Muscle of arm (tissue), 12 donors: ENCODE results near the gene NAP1L4. TPM values are rescaled to one million over a fixed set of nuclear protein-coding genes. Genes with fewer than 3 reads are reported as not detected.

Experiments used
- DNase-seq: peaks from one replicate; pipeline ENCODE4 v3.0.0-alpha.2; 2013
- polyA plus RNA-seq, 12 donors: library from polyadenylated mRNA; unstranded; fragments of 120-200 nt; gene quantifications; one replicate each; pipeline ENCODE4 v1.2.1, GENCODE V29; 2013; ENCODE audit not compliant: insufficient read length in 12 of 12

The NAP1L4 gene
- polyA plus RNA-seq, 12 donors: 102 to 170 (median 128) TPM; not detected in 1

- DNase-seq: no peak
Measured at GRCh38 chr11:3011891-3012885, 20.1 kb upstream of the NAP1L4 start.

GRCh38 chr11:3010521-3011275 is 18.6 kb upstream of the NAP1L4 start:
- no peak for DNase-seq

DNA sequence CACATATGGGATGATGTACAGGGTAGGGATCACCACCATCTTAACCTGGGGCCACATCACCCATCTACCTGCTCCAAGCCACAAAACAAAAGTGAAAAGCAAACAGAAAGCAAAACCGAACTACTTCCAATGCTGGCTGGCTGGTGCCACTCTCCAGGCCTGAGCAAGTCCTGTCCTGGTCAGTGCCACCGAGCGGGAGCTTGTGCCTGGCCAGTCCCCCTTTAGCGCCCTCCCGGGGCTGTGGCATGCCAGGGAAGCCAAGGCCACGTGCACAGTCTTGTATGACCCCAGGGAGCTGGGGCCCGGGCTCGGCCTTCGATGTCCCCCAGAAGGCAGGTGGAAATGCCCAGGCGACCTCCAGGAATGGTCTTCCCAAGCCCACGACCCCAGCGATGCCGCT is 17.9 kb upstream of the NAP1L4 start:
- no peak for DNase-seq

DNA sequence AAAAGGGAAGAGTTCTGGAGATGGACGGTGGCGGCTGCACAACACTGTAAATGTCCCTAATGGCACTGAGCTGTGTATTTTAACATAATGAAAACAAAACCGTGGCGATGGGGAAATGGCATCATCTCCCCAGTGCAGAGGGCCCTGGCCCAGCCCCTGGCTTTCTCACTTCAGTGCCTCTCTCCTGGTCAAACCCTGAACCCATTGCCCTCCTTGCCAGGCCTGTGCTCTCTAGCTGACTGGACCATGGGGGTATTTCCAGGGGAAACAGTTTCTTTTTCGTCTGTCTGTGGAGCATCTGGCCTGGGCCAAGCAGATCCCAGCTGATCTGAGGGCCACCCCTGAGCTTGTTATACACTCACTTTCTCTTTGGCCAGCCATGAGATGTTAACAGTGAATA is 17.4 kb upstream of the NAP1L4 start:
- DNase-seq: no peak

DNA sequence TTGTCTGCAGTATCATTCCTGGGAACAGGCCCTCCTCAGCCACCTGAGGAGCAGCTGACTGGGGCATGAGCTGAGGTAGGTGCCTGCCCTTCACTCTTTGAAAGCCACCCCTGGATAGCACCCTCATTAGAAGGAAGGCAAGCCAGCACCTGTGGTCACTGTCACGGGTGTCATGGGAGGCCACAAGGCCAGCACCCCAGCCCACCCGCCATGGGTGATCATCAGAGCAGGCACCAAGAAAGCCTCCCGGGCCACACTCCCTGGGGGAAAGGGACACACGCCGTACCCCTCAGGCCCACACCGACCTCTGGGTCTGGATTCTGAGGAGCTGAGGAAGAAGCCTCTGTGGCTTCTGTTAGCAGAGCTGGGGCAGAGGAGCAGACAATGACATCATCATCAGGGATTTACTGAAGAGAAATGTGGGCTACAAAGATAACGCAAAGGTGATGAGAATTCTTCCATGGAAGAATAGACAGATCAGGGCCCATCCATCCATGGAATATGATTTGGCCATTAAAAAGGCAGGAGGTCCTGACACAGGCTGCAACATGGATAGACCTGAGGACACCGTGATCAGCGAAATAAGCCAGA is 16.7 kb upstream of the NAP1L4 start:
- no peak for DNase-seq

- DNase-seq: no peak
Measured at GRCh38 chr11:3007404-3008010, 15.4 kb upstream of the NAP1L4 start.

- DNase-seq: no peak
Measured at GRCh38 chr11:3006505-3007260, 14.6 kb upstream of the NAP1L4 start.

- DNase-seq: no peak
Measured at GRCh38 chr11:3004481-3004880, 12.4 kb upstream of the NAP1L4 start.

GRCh38 chr11:3003396-3004231 is 11.5 kb upstream of the NAP1L4 start:
- DNase-seq: no peak

DNA sequence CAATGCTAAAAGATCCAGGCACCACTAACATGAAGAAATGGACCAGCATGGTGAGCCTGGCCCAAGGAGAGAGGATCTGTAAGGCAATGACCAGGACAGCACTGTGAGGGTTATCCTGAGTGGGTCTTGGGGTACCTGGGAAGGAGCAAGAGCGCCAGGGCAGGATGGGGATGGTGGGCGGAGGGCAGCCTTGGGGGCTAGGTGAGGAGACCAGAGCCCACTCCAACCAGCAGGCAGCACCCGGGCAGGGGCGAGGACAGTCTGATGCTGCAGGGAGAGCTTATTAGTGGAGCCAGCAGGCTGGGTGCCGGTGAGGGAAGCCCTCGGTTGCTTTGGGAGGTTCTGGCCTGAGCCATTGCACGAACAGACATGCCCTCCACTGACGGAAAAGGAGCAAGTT is 10.7 kb upstream of the NAP1L4 start:
- no peak for DNase-seq

GRCh38 chr11:3002351-3002861 is 10.3 kb upstream of the NAP1L4 start:
- DNase-seq: no peak

DNA sequence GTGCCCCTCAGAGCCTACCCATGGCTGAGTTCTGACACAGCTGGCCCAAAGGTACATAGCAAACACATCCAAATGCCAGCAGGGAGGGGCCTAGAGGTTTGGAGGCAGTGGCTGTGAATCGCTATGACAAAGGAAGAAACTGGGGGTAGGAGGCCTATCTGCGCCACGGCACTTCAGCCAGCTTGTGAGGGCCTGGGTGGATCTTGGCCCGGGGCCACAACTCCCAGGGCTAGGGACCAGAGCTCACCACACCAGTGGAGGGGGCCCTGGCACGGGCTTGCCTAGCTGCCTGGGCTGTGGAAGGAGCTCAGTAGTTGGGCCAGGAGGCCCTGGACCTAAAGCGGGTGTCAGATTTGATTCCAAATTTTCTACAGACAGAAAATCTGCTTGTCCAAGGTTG is 9.4 kb upstream of the NAP1L4 start:
- no peak for DNase-seq

DNA sequence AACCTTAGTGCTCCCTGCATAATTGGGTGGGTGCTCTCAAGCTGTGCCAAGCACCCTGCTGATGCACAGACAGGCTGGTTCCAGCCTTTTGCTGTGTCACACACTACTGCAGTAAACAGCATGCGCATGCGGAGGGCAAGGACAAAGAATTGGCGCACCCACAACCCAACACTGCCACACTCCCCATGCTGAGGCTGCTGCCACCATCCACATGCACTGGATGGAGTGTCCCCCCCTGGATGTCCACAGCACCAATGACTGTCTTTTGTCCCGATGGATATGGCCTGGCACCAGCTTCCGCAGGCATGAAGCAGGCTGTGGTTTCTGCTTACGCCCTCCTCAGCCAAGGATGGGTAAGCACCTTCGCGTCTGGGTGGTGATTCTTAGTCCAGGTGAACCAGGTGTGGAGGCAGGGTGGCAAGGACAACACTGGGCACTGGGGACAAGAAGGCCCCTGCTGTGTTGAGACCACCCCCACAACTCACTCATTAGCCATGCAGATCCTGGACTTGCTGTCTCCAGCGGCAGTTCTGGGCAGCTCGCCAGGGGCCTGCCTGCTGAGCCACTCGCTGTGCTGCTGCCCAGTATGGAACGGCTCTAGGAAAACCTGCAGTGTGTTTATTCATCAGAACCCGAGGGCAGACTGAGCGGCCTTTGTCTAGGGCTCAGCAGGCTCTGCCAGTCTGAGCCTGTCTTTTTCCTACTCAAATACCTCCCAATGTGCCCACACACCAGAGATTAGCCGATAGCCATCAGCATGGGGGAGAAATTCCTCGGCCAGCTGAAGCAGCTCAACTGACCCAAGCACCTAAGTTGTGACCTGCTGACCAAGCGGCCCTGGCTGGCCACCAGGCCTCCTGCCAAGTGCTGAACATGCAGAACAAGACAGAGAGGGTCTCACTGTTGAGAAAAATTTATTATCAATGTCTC is 8.2 kb upstream of the NAP1L4 start:
- DNase-seq: peak; percentile 41

GRCh38 chr11:2999464-2999998 is 7.4 kb upstream of the NAP1L4 start:
- no peak for DNase-seq

- no peak for DNase-seq
Measured at GRCh38 chr11:2998073-2998850, 6.1 kb upstream of the NAP1L4 start.

GRCh38 chr11:2997406-2997805 is 5.3 kb upstream of the NAP1L4 start:
- DNase-seq: no peak

GRCh38 chr11:2996976-2997375 is 4.8 kb upstream of the NAP1L4 start:
- no peak for DNase-seq
